OCI-LY7 (cell line): ENCODE data around the gene C11orf42. TPM values are rescaled to one million over a fixed set of nuclear protein-coding genes. Genes with fewer than 3 reads are reported as not detected.

Experiments used
- BruUV-seq: library from RNA; stranded (reverse); fragments of 400-500 nt; replicated peaks from 2 replicates; lab custom pipeline; 2021; lab: Mats Ljungman, UMichigan
- CTCF ChIA-PET: fragments of 300-600 bp; sonication (Branson Sonifier 250); formaldehyde crosslinking; loops from one replicate; lab custom pipeline; 2022; ENCODE audit warnings: antibody characterized with exemption; ENCODE audit not compliant: unreplicated experiment; lab: Charles Lee
- POLR2A ChIA-PET: fragments of 300-600 bp; sonication (Branson Sonifier 250); formaldehyde crosslinking; loops from one replicate; lab custom pipeline; 2022; ENCODE audit warnings: antibody characterized with exemption; lab: Charles Lee
- DNase-seq: peaks from one replicate; pipeline ENCODE4 v3.0.0-alpha.2; 2015; ENCODE audit warnings: low spot score
- H2AFZ ChIP-seq: fragments of 200-600 bp; sonication (generic), shearing (Covaris generic); 2 replicates; pipeline ENCODE4 v1.6.1; 2014; ENCODE audit warnings: mild to moderate bottlenecking, antibody characterized with exemption, low read length, moderate library complexity
- H3K27ac ChIP-seq: fragments of 200-600 bp; sonication (generic); 2 replicates; pipeline ENCODE4 v1.5.1; 2014; ENCODE audit warnings: mixed run types, low read depth, mild to moderate bottlenecking, moderate library complexity, low read length, inconsistent platforms; ENCODE audit not compliant: poor library complexity, severe bottlenecking
- H3K36me3 ChIP-seq: fragments of 200-600 bp; sonication (generic); 2 replicates; pipeline ENCODE4 v1.6.1; 2014; ENCODE audit warnings: mild to moderate bottlenecking, antibody characterized with exemption, low read length, moderate library complexity, mixed read lengths; ENCODE audit not compliant: insufficient read depth
- H3K4me1 ChIP-seq: fragments of 200-600 bp; sonication (generic); 2 replicates; pipeline ENCODE4 v1.5.1; 2014; ENCODE audit warnings: mild to moderate bottlenecking, low read length; ENCODE audit not compliant: insufficient read depth, poor library complexity, severe bottlenecking
- H3K4me2 ChIP-seq: fragments of 200-600 bp; sonication (generic); 2 replicates; pipeline ENCODE4 v1.6.1; 2014; ENCODE audit warnings: mild to moderate bottlenecking, low read length
- H3K4me3 ChIP-seq: fragments of 200-600 bp; sonication (generic); 2 replicates; pipeline ENCODE4 v1.5.1; 2014; ENCODE audit warnings: mild to moderate bottlenecking, low read depth, low read length; ENCODE audit not compliant: poor library complexity, severe bottlenecking
- H3K79me2 ChIP-seq: fragments of 200-600 bp; sonication (generic); 2 replicates; pipeline ENCODE4 v1.6.1; 2016; ENCODE audit warnings: low read depth, mild to moderate bottlenecking, low read length, moderate library complexity, mixed read lengths; ENCODE audit not compliant: insufficient read depth
- H3K9me2 ChIP-seq: fragments of 200-600 bp; sonication (generic); 2 replicates; pipeline ENCODE4 v1.6.1; 2016; ENCODE audit warnings: mild to moderate bottlenecking, low read length, mixed read lengths; ENCODE audit not compliant: insufficient read depth
- H3K9me3 ChIP-seq: fragments of 200-600 bp; sonication (generic); 2 replicates; pipeline ENCODE4 v1.6.1; 2014; ENCODE audit warnings: mild to moderate bottlenecking, mixed run types, low read length, mixed read lengths
- H4K20me1 ChIP-seq: fragments of 200-600 bp; sonication (generic); 2 replicates; pipeline ENCODE4 v1.6.1; 2014; ENCODE audit warnings: mild to moderate bottlenecking, antibody characterized with exemption, low read length, moderate library complexity, mixed read lengths; ENCODE audit not compliant: insufficient read depth
- CTCF ChIP-seq: fragments of 200-600 bp; sonication (generic); conservative IDR thresholded peaks from 2 replicates; pipeline ENCODE4 v1.5.1; 2014; ENCODE audit warnings: mild to moderate bottlenecking, antibody characterized with exemption, low read length, moderate library complexity, mixed read lengths
- EZH2phosphoT487 ChIP-seq: fragments of 200-600 bp; sonication (generic); IDR thresholded peaks from 2 replicates; pipeline ENCODE4 v1.6.1; 2018; ENCODE audit warnings: low read depth, borderline replicate concordance, mild to moderate bottlenecking, mixed run types, antibody characterized with exemption, low read length, moderate library complexity, mixed read lengths
- intact Hi-C: fragments of 100-400 bp; cut with micrococcal nuclease; formaldehyde crosslinking; loops from one replicate; pipeline ENCODE4 v1.10.0; 2022; ENCODE audit not compliant: unreplicated experiment
- total RNA-seq, 2 experiments: library from RNA; depleted of rRNA in 1 of 2; stranded (reverse); fragments of >200 nt in 1 of 2; shearing (Covaris generic) in 1 of 2; gene quantifications; 2 replicates each; pipeline ENCODE4 v1.2.3, GENCODE V29; 2014 to 2022

The C11orf42 gene
- total RNA-seq, 2 experiments from 2014 or later, result not detected

- Histone ChIP-seq H4K20me1 (no peaks in the 10 kb centered on the region), H3K9me2 (no peaks in the 10 kb centered on the region), H3K27ac (no peak overlapping the region), H2AFZ (no peak overlapping the region), H3K4me2 (no peak overlapping the region), H3K79me2 (peaks cover 16% of the 10 kb centered on the region; the same call in 1 of the 2 replicates), H3K9me3 (no peaks in the 10 kb centered on the region), H3K36me3 (no peaks in the 10 kb centered on the region), H3K4me3 (no peak overlapping the region), H3K4me1 (peaks cover 30% of the 10 kb centered on the region)
- BruUV-seq, result no TSS peak
- ChIA-PET POLR2A (interaction anchor here (1.5 kb wide), 1 partner anchor 13 kb away, joined by 4 read pairs; no protein-coding TSS in a partner anchor), CTCF (no interaction called here)
- intact Hi-C loops, result loop anchor here (10.0 kb wide), 3 partner anchors 448 to 688 kb away; partner anchors contain the start of genes MRPL17, OR2D3, TRIM22 and TRIM5
- TF ChIP-seq CTCF (no peak), EZH2phosphoT487 (no peak)
- no peak for DNase-seq
Observed at GRCh38 chr11:6237266-6237665, 31.9 kb downstream of the C11orf42 start.

GRCh38 chr11:6237761-6238302, 32.5 kb downstream of the C11orf42 start:
- no peak for DNase-seq
- TF ChIP-seq EZH2phosphoT487 (no peak), CTCF (no peak)
- intact Hi-C loops, result loop anchor here (10.0 kb wide), 3 partner anchors 447 to 687 kb away; partner anchors contain the start of genes MRPL17, OR2D3, TRIM22 and TRIM5
- no TSS peak for BruUV-seq
- Histone ChIP-seq H2AFZ (peak overlapping the region; percentile 42), H3K9me3 (no peaks in the 10 kb centered on the region), H3K9me2 (no peaks in the 10 kb centered on the region), H4K20me1 (no peaks in the 10 kb centered on the region), H3K4me3 (no peak overlapping the region), H3K79me2 (peaks cover 14% of the 10 kb centered on the region; the same call in 1 of the 2 replicates), H3K4me1 (peaks cover 30% of the 10 kb centered on the region), H3K27ac (no peak overlapping the region), H3K4me2 (no peak overlapping the region), H3K36me3 (no peaks in the 10 kb centered on the region)
- POLR2A ChIA-PET, result interaction anchor here (0.5 to 1.5 kb wide), 3 partner anchors 13 to 206 kb away, joined by 4 to 7 read pairs (median 4); partner anchors contain the start of gene C11orf42
- CTCF ChIA-PET, result no interaction called here

- TF ChIP-seq CTCF (no peak), EZH2phosphoT487 (no peak)
- peaks cover 3% of the 10 kb centered on the region; the same call in 1 of the 2 replicates for H3K79me2 ChIP-seq
- no peak within 1 kb of the TSS for H3K4me3 ChIP-seq
- no peak within 1 kb of the TSS for H3K27ac ChIP-seq
- ChIA-PET POLR2A (interaction anchor here (0.6 to 1.3 kb wide), 4 partner anchors 33 to 1736 kb away, joined by 3 to 7 read pairs (median 3); partner anchors contain the start of genes C11orf42 and TPP1), CTCF (interaction anchor here (1.1 kb wide), 1 partner anchor 12 kb away, joined by 5 read pairs; no protein-coding TSS in a partner anchor)
- peaks cover 19% of the 10 kb centered on the region for H3K4me1 ChIP-seq
- H3K36me3 ChIP-seq, result no peaks in the 10 kb centered on the region
- no peaks in the 10 kb centered on the region for H3K9me2 ChIP-seq
- no peaks in the 10 kb centered on the region for H3K9me3 ChIP-seq
- intact Hi-C loops, result loop anchor here (10.0 kb wide), 3 partner anchors 446 to 686 kb away; partner anchors contain the start of genes MRPL17, OR2D3, TRIM22 and TRIM5
- H2AFZ ChIP-seq, result peak within 1 kb of the TSS; percentile 42
- H4K20me1 ChIP-seq, result no peaks in the 10 kb centered on the region
- peak; percentile 19 for DNase-seq
- H3K4me2 ChIP-seq, result peak within 1 kb of the TSS; percentile 38
- BruUV-seq, result no TSS peak
Observed at GRCh38 chr11:6238902-6239301, 33.5 kb downstream of the C11orf42 start, which contains the start of gene CNGA4. Gene CNGA4 (plus strand): TSS chr11:6239089. CDS start chr11:6239207, 118 bp downstream.
